ENCODE data around the gene HCCS.

The HCCS gene

DNA sequence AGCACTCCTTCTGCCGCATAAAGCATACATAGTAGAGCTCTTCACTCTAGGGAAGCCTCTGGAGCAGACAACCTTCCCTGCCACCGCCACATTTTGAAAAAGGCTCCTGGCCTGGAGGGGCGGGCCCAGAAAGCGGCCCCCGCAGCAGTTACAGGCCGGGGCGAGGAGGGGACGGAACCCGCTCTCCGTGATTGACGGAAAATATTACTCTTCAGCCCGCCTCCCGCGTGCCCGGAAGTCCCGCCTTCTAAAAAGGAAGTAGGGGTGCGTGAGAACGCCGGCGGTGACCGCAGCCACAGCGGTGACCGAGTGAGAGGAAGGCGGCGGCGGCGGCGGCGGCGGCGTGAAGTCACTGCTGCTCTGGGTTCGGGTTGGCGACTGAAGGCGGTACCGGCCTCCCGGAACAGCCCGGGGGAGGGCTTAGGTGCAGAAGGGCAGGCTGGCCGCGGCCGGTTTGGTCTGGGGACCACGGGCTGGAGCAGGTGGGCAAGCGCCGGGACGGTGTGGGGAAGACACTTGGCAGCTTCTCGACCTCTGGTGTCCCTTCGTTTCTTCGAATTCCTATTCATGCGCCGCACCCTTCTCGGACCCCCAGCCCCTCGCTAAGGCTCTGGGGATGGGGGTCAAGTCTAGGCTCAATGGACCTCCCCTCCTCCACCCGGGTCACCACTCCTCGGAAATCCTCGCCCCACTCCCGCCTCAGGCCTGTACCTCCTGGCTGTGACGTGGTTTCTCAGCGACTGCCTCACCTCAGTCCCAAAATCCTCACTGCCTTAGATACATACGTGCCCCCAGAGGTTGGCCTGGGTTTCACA, at the start of gene HCCS:
TSS of gene HCCS (plus strand) at position 296 of the 815 bp plus-strand sequence. CDS start 729 bp downstream, outside the sequence.
- peak; percentile 51 to 68 for DNase-seq (ENCODE audit: low read depth in 2 of 2, low spot score in 1 of 2)

DNA sequence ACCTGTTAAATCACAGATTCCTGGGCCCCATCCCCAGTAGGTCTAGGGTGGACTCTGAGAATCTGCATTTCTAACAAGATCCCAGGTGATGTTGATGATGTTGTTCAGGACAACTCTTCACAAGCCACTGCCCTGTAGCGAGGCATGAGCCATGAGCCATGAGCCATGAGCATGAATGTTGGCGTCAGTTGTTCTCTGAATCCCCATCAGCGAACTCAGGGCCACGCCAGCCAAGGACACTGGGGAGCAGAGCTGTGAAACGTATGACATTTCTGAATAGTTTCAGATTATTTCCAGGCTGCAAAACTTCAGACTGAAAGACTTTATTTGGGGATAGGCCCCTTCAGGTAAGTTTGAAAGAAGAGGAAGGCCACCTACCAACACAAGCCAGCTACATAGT, 46.9 kb upstream of the HCCS start:
- no peak for DNase-seq (ENCODE audit: low read depth in 2 of 2, low spot score in 1 of 2)

- no peak for DNase-seq (ENCODE audit: low read depth in 2 of 2, low spot score in 1 of 2)
Measured at GRCh38 chrX:11064851-11065600, 46.1 kb upstream of the HCCS start.

GRCh38 chrX:11066812-11067211, 44.3 kb upstream of the HCCS start:
- no peak for DNase-seq (ENCODE audit: low read depth in 2 of 2, low spot score in 1 of 2)

- no peak for DNase-seq (ENCODE audit: low read depth in 2 of 2, low spot score in 1 of 2)
Measured at GRCh38 chrX:11073381-11073780, 37.8 kb upstream of the HCCS start.

DNA sequence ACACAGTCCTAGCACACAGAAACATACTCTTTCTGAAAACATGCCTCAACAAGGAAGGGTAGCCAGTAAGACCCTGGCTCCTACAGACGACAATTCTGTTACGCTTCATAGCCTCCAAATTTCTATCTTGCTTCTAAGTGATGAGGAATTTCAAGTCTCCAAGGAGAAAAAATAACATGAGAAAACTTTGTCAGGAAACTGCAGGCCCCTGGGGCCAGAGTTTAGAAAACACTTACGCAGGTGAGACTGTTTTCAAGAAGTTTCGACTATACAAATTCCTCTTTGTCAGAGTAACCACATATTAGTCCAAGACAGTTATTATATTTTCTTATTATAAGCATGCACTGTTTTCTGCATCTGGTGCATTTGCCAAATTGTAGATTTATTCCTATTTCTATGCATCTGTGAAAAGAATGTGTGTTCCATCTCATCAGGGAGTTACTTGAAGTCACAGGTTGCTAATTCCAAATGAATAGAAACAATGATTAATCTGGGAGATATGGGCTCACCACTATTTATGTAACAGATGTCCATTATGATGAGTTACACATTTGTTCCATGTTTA, 30.3 kb upstream of the HCCS start:
- no peak for DNase-seq (ENCODE audit: low read depth in 2 of 2, low spot score in 1 of 2)

DNA sequence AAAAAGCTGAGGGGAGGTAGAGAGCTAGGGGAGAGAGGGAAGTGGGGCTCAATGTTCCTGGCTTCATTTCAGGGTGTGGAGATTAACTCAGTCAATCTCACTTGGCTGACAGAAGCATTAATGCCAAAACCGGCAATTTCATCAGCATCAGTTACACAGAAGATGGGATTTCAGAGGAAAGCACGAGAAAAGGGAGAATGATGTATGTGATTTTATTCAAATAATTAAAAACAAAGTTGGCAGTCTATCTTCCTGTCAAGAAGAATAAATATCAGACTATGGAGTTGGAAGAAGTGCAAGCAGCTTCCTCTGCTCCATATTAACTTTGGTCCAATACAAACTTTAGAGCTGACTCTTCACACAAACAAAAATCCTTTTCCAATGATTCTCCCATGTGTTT, 29.6 kb upstream of the HCCS start:
- no peak for DNase-seq (ENCODE audit: low read depth in 2 of 2, low spot score in 1 of 2)

DNA sequence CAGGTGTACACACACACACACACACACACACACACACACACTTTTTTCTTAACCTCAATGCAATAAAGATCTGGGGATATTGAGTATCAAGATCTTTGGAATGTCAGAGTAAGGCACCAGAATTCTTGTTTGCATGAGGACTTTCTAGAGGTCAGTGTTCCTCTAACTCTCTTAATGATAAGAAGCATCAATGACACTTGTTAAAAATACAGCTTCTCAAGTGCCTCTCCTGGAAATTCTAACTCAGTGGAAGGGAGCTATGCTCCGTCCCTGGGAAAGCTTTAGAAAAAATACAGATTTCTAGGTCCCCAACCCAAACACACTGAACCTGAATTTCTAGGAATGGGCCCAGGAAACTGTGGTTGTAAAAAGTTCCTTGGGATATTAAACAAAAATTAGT, 25.8 kb upstream of the HCCS start:
- DNase-seq (ENCODE audit: low read depth in 2 of 2, low spot score in 1 of 2): no peak

DNA sequence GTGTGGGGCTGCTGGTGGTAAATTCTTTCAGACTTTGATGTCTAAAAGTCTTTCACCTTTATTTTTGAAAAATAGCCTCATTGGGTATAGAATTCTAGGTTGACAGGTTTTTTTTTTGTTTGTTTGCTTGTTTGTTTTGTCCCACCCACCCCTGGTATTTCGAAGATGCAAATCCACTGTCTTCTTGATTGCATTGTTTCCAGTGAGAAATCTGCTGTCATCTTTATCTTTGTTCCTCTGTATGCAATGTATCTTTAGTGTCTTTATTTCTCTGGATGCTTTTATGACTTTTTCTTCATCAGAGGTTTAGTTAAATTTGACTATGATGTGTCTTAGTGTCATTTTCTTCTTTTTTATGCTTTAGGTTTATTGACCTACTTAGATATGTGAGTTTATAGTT, 21.3 kb upstream of the HCCS start:
- DNase-seq (ENCODE audit: low read depth in 2 of 2, low spot score in 1 of 2): no peak

DNA sequence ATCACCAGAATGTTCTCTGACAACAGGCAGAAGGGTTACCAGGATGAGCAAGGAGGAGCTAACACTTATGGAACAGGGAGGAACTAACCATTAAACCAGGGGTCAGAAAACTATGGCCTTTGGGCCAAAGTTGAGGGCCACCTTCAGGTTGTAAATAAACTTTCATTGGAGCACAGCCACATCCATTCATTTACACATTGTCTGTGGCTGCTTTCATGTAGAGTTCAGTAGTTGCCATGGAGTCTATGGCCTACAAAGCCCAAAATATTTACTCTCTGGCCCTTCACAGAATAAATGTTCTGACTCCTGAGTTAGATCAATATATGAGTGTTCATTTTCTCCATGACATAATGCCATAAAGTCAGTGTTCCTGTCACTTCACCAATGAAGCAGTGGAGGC, 13.2 kb upstream of the HCCS start:
- DNase-seq (ENCODE audit: low read depth in 2 of 2, low spot score in 1 of 2): no peak

DNA sequence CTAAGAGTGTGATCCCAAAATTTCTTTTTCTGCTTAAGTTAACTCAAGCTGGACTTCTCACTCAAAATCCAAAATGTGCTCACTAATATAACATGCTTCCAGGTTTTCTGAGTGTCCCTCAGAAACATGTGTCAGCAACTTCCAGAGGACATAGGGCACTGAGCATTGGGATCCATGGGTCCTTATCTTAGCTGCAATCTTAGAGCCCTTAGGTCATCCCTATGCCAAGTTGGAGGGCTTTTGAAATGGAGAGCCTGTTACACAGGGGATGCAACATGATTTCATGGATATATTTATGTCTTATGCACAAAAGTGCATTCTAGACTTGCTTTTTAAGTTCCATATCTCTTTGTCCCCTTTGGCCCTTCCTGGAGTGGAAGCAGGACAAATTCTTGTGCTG, 11.7 kb upstream of the HCCS start:
- no peak for DNase-seq (ENCODE audit: low read depth in 2 of 2, low spot score in 1 of 2)

GRCh38 chrX:11100281-11101035, 10.7 kb upstream of the HCCS start:
- DNase-seq (ENCODE audit: low read depth in 2 of 2, low spot score in 1 of 2): no peak

DNA sequence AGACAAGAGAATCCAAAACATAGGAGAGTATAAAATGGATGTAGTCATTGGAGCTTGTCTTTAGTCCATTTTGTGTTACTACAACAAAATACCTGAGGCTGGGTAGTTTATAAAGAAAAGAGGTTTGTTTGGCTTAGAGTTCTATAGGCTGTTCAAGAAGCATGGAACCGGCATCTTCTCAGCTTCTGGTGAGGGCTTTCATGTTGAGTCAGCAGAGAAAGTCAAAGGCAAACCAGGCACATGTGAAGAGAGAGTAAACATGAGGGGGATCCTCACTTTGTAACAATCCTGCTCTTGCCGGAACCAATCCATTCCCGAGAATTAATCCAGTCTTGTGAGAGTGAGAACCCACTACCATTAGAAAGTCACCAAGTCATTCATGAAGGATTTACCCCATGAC, 8.1 kb upstream of the HCCS start:
- no peak for DNase-seq (ENCODE audit: low read depth in 2 of 2, low spot score in 1 of 2)

GRCh38 chrX:11103751-11104150, 7.4 kb upstream of the HCCS start:
- DNase-seq (ENCODE audit: low read depth in 2 of 2, low spot score in 1 of 2): no peak

DNA sequence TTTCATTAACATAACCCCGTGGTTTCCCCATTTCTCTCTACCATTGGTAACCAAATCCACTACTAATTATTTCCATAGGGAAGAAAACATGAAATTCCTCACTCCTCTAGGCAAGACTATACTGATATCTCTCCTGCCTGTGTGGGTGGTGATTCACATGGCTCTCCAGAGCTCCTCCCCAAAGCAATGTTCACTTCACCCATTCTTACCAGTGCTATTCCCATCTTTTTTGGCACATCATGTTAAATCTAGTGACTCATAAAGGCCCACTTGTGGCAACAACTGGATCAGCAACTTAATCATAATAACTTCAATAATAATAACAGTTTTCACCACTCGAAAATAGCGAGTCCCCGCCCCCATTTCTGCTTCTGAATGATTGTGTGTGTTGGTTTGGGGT, 6.1 kb upstream of the HCCS start:
- no peak for DNase-seq (ENCODE audit: low read depth in 2 of 2, low spot score in 1 of 2)

GRCh38 chrX:11108253-11108941, 2.7 kb upstream of the HCCS start:
- no peak for DNase-seq (ENCODE audit: low read depth in 2 of 2, low spot score in 1 of 2)

DNA sequence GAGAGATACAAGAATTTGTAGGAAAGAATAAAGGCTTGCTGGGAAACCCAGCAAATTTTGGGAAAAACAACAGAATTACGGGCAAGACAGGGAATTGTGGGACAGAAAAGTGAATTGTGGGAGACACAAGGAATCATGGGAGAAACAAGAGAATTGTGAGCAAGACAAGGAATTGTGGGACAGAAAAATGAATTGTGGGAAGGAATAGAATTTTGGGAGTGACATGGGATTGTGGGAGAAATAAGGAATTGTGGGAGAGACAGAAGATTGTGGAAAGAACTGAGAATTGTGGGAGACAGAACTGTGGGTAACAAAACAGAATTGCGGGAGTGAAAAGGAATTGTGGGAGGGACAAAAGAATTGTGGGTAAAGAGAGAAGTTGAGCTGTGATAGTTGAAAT, 1.2 kb upstream of the HCCS start:
- no peak for DNase-seq (ENCODE audit: low read depth in 2 of 2, low spot score in 1 of 2)

GRCh38 chrX:11111947-11112346, 815 bp downstream of the HCCS start:
- DNase-seq (ENCODE audit: low read depth in 2 of 2, low spot score in 1 of 2): no peak

GRCh38 chrX:11113731-11114130, 2.6 kb downstream of the HCCS start:
- DNase-seq (ENCODE audit: low read depth in 2 of 2, low spot score in 1 of 2): no peak

DNA sequence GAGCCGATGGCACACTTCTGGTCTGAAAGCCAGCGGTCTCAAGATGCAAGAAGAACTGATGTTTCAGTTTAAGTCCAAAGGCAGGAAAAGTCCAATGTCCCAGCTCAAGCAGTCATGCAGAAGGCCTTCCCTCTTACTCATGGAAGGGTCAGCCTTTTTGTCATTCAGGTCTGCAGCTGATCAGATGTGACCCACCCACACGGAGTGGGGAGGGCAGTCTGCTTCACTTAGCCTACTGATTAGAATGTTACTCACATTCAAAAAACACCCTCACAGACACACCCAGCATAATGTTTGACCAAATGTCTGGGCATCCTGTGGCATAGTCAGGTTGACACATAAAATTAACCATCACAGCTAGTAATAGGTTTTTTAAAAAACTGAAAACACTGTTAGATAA, 6.6 kb downstream of the HCCS start:
- no peak for DNase-seq (ENCODE audit: low read depth in 2 of 2, low spot score in 1 of 2)

Measured in stimulated activated CD8-positive, alpha-beta memory T cell treated with anti-CD3 and anti-CD28 coated beads, Interleukin-4, amount 100 ng/mL, for 1 hour (primary cell).